Osteoblast (primary cell): ENCODE results near the gene THAP8. TPM values are rescaled to one million over a fixed set of nuclear protein-coding genes. Genes with fewer than 3 reads are reported as not detected.

Experiments used
- DNase-seq: peaks from one replicate; pipeline ENCODE4 v3.0.0; 2011; ENCODE audit warnings: low spot score, mixed read lengths; ENCODE audit not compliant: insufficient read length; ENCODE audit errors: missing footprints
- H2AFZ ChIP-seq: 2 replicates; pipeline ENCODE4 v1.6.0; 2011; ENCODE audit warnings: mild to moderate bottlenecking, low read length
- H3K27ac ChIP-seq: 2 replicates; pipeline ENCODE4 v1.5.1; 2011; ENCODE audit warnings: mild to moderate bottlenecking, low read depth, low read length, moderate library complexity
- H3K27me3 ChIP-seq: 2 replicates; pipeline ENCODE4 v1.6.0; 2012; ENCODE audit warnings: mild to moderate bottlenecking, control low read depth, inconsistent platforms, low read length, moderate library complexity; ENCODE audit not compliant: insufficient read depth
- H3K36me3 ChIP-seq: 2 replicates; pipeline ENCODE4 v1.5.1; 2011; ENCODE audit warnings: mild to moderate bottlenecking, low read length, control low read depth, moderate library complexity; ENCODE audit not compliant: insufficient read depth
- H3K4me1 ChIP-seq: 2 replicates; pipeline ENCODE4 v1.5.1; 2011; ENCODE audit warnings: mild to moderate bottlenecking, low read length, control low read depth, moderate library complexity; ENCODE audit not compliant: insufficient read depth
- H3K4me2 ChIP-seq: 2 replicates; pipeline ENCODE4 v1.6.0; 2011; ENCODE audit warnings: mild to moderate bottlenecking, low read length; ENCODE audit not compliant: insufficient read depth
- H3K4me3 ChIP-seq: fragments of 200-600 bp; sonication (generic); 3 replicates; pipeline ENCODE4 v1.5.1; 2012; ENCODE audit warnings: mild to moderate bottlenecking, low read length, inconsistent platforms; ENCODE audit not compliant: insufficient read depth
- H3K79me2 ChIP-seq: 2 replicates; pipeline ENCODE4 v1.6.0; 2012; ENCODE audit warnings: mild to moderate bottlenecking, low read length, control low read depth, inconsistent platforms; ENCODE audit not compliant: insufficient read depth
- H3K9me3 ChIP-seq: 2 replicates; pipeline ENCODE4 v1.5.1; 2011; ENCODE audit warnings: low read depth, low read length, control low read depth
- H4K20me1 ChIP-seq: 2 replicates; pipeline ENCODE4 v1.6.0; 2012; ENCODE audit warnings: mild to moderate bottlenecking, low read length, control low read depth; ENCODE audit not compliant: insufficient read depth
- total RNA-seq: library from RNA; depleted of rRNA; stranded (reverse); fragments of >200 nt; gene quantifications from 2 replicates; pipeline ENCODE4 v1.2.3, GENCODE V29; 2012
- TF ChIP-seq, protein P1 (sequence below): IDR thresholded peaks from 2 replicates; pipeline ENCODE4 v1.5.1; 2011; ENCODE audit warnings: mild to moderate bottlenecking, low read depth, low read length, moderate library complexity; ENCODE audit errors: extremely low read depth

THAP8 gene
- total RNA-seq, 1 donor: 5.1 TPM

DNA sequence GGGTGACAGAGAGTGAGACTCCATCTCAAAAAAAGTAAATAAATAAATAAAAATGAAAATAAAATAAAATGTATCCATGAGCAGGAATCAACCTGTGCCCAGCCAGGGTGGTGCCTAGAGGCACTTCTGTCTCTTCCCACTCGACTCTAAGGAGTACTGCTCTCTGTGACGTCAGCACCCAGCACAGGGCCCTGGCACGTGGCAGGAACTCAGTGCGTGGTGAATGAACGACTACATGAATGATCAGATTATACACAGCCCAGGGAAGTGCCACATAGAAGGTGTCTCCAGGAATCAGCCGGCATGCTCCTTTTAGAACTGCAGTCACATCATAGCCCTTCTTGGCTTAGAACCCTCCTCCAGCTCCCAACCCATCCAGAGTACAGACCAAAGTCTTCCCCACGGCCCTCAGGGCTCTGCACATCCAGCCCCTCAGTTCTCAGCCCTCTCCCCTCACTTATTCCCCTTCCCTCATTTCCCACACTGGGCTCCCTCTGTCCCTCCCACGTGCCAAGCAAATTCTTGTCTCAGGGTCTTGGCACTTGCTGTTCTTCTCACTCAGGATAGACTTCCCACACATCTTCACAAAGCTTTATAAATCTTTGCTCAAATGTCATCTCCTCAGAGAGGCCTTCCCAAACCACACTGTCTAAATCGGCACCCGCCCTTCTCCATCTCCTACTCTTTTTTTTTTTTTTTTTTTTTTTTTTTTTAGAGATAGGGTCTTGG, 25.6 kb downstream of the THAP8 start:
- H3K4me3 ChIP-seq: no peak overlapping the region

DNA sequence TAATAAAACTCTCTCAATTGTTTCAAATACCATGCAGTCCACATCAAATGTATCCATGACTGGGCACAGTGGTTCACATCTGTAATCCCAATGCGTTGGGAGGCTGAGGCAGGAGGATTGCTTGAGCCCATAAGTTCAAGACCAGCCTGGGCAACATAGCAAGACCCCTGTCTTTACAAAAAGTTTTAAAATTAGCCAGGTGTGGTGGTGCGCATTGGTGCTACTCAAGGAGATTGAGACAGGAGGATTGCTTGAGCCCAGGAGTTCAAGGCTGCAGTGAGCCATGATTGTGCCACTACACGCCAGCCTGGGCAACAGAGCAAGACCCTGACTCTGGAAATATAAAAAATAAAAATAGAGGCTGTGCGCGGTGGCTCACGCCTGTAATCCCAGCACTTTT, 26.4 kb downstream of the THAP8 start:
- peaks cover 4% of the 10 kb centered on the region for H3K4me1 ChIP-seq
- DNase-seq: no peak
- no peak overlapping the region for H2AFZ ChIP-seq
- H3K4me3 ChIP-seq: no peak overlapping the region
- H3K27ac ChIP-seq: no peak overlapping the region
- TF ChIP-seq, protein P1, sequence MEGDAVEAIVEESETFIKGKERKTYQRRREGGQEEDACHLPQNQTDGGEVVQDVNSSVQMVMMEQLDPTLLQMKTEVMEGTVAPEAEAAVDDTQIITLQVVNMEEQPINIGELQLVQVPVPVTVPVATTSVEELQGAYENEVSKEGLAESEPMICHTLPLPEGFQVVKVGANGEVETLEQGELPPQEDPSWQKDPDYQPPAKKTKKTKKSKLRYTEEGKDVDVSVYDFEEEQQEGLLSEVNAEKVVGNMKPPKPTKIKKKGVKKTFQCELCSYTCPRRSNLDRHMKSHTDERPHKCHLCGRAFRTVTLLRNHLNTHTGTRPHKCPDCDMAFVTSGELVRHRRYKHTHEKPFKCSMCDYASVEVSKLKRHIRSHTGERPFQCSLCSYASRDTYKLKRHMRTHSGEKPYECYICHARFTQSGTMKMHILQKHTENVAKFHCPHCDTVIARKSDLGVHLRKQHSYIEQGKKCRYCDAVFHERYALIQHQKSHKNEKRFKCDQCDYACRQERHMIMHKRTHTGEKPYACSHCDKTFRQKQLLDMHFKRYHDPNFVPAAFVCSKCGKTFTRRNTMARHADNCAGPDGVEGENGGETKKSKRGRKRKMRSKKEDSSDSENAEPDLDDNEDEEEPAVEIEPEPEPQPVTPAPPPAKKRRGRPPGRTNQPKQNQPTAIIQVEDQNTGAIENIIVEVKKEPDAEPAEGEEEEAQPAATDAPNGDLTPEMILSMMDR: no peak
- no peaks in the 10 kb centered on the region for H3K9me3 ChIP-seq
- no peaks in the 10 kb centered on the region for H3K27me3 ChIP-seq
- H3K4me2 ChIP-seq: no peak overlapping the region
- H3K36me3 ChIP-seq: peaks cover 27% of the 10 kb centered on the region
- H3K79me2 ChIP-seq: peaks cover 2% of the 10 kb centered on the region
- peaks cover 3% of the 10 kb centered on the region for H4K20me1 ChIP-seq

More for the DNA sequence above, 25.6 kb downstream of the THAP8 start:
- Histone ChIP-seq H3K27ac (no peak overlapping the region), H3K4me1 (peaks cover 8% of the 10 kb centered on the region), H4K20me1 (peaks cover 3% of the 10 kb centered on the region), H3K36me3 (peaks cover 22% of the 10 kb centered on the region), H2AFZ (no peak overlapping the region), H3K4me2 (no peak overlapping the region), H3K27me3 (no peaks in the 10 kb centered on the region), H3K79me2 (peaks cover 2% of the 10 kb centered on the region), H3K9me3 (no peaks in the 10 kb centered on the region)
- TF ChIP-seq, protein P1: no peak
- DNase-seq: no peak

DNA sequence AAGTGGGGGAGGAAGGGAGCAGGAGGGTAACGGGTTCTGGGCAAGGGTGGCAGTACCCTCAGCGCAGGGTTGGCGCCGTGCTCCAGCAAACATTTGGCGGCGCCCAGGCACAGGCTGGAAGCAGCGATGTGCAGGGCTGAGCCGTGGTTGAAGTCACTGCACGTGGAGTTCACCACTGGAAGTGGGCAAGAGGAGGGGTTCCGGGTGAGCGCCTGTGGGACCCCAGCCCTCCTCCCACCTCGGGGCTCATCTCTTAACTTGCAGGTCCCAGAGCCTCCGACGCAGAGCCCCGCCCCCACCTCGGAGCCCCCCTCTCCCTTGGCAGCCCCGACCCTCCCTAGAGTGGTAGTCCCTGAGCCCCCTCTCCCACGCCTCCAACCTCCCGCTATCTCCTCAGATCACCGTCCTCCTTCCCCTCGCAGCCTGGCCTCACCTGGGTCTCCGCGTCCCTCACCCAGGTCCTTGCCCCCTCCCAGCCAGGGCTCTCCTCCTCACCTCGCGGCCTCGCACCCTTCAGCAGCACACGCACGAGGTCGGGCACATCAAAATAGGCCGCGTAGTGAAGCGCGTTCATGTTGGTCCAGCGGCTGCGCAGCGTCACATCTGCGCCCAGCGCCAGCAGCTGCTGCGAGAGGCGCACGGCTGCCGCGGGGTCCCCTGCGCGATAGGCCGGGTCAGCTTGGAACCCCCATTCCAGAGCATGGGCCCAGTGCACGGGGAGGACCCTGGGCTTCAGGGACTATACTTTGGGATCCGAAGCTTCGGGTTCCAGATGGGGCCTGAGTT, 27.8 kb downstream of the THAP8 start:
- TF ChIP-seq, protein P1: no peak
- no peaks in the 10 kb centered on the region for H3K9me3 ChIP-seq
- H3K36me3 ChIP-seq: peaks cover 36% of the 10 kb centered on the region
- H3K79me2 ChIP-seq: no peaks in the 10 kb centered on the region
- no peak overlapping the region for H3K4me2 ChIP-seq
- no peak for DNase-seq
- no peak overlapping the region for H3K27ac ChIP-seq
- H2AFZ ChIP-seq: no peak overlapping the region
- no peaks in the 10 kb centered on the region for H3K4me1 ChIP-seq
- H3K4me3 ChIP-seq: no peak overlapping the region
- peaks cover 3% of the 10 kb centered on the region for H4K20me1 ChIP-seq
- no peaks in the 10 kb centered on the region for H3K27me3 ChIP-seq

DNA sequence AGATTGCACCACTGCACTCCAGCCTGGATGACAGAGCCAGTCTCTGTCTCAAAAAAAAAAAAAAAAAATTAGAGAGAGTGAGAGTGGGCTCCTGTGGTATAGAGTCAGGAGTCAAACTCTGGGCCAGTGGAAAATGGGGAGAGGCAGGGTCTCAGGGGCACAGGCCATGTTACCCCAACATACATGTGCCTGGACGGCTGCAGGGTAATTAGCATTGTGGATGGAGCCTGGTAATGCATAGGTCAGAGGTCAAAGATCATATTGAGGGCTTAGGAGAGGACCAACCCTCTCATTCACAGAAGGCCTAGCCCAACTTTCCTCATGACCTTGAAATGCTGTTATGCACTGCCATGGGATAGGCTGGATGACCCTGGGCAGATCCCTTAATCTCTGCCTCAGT, 28.5 kb downstream of the THAP8 start:
- H3K4me3 ChIP-seq: no peak overlapping the region
- H3K9me3 ChIP-seq: no peaks in the 10 kb centered on the region
- H2AFZ ChIP-seq: no peak overlapping the region
- no peaks in the 10 kb centered on the region for H3K79me2 ChIP-seq
- H3K4me1 ChIP-seq: no peaks in the 10 kb centered on the region
- no peak for DNase-seq
- no peak overlapping the region for H3K4me2 ChIP-seq
- H4K20me1 ChIP-seq: peaks cover 3% of the 10 kb centered on the region
- peaks cover 43% of the 10 kb centered on the region for H3K36me3 ChIP-seq
- no peak overlapping the region for H3K27ac ChIP-seq
- no peaks in the 10 kb centered on the region for H3K27me3 ChIP-seq
- TF ChIP-seq, protein P1: no peak
